HG02588 (cell line): ENCODE results near the gene NAGS.
"Not testable (repeated sequence)": the region's sequence is repeated elsewhere in the genome, so short reads cannot be mapped to it uniquely, and the experiment has no call there.

Source experiments
- ATAC-seq: cut with Tn5 transposase; IDR thresholded peaks from one replicate; pipeline ENCODE4 v1.9.1; 2021; ENCODE audit warnings: mild to moderate bottlenecking, moderate library complexity; ENCODE audit not compliant: unreplicated experiment

Gene NAGS

GRCh38 chr17:44006272-44006597 lies 1.8 kb downstream of the NAGS start:
- ATAC-seq = no peak

DNA sequence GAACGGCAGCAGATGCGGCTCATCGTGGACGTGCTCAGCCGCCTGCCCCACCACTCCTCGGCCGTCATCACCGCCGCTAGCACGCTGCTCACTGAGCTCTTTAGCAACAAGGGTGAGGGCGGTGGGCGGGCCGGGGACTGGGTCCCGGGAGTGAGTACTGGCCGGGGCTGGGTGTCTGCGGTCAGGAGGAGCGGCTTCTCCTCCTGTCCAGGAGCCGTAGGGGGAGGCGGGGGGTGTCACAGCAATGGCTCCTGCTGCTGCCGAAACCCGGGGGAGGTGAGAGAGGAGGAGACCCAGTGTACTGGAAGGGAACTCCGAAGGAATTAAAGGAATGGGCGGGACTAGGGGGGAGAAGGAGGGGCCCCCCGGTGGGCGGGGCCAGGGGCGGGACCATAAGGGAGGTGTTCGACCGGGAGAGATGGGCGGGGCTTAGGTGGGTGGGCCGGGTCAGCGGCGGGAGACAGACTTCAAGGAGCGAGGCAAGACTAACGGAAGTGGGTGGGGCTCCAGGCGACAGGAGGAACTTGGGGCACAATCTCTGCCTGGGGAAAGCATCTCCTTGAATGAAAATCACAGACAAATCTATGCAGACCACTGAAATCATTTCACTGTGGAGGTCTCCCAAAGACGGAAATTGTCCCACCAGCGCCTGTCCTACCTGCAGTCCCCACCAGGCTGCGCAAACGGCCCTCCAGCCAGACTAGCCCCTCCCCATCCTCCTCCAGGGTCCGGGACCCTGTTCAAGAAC lies 2.4 kb downstream of the NAGS start:
- ATAC-seq = peak; percentile 59

DNA sequence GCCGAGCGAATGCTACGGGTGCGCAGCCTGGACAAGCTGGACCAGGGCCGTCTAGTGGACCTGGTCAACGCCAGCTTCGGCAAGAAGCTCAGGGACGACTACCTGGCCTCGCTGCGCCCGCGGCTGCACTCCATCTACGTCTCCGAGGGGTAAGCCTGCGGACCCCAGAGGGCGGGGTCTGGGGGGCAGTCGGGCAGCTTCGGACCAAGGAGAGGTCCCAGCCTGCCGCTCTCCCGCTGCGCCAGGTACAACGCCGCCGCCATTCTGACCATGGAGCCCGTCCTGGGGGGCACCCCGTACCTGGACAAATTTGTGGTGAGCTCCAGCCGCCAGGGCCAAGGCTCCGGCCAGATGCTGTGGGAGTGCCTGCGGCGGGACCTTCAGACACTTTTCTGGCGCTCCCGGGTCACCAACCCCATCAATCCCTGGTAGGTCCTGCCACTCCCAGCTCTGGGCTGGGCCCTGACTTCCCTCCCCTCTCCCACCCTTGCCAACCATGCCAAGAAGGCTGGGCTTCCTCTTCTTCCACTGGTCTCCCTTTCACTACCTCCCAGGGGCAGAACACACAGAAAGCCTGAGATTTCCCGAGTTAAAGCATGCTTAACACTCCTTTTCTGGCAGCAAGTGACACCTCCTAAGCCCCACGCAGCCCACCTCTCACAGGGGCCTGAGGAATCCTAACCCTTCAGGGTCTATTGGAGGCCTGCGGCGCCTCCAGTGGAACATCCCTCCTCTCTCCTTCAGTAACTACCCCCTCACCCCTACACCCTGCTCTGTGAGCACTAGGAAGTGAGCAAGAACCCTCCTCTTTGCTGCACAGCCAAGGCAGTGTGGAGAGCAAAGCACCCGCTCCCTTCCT lies 3.2 kb downstream of the NAGS start:
- no peak for ATAC-seq

DNA sequence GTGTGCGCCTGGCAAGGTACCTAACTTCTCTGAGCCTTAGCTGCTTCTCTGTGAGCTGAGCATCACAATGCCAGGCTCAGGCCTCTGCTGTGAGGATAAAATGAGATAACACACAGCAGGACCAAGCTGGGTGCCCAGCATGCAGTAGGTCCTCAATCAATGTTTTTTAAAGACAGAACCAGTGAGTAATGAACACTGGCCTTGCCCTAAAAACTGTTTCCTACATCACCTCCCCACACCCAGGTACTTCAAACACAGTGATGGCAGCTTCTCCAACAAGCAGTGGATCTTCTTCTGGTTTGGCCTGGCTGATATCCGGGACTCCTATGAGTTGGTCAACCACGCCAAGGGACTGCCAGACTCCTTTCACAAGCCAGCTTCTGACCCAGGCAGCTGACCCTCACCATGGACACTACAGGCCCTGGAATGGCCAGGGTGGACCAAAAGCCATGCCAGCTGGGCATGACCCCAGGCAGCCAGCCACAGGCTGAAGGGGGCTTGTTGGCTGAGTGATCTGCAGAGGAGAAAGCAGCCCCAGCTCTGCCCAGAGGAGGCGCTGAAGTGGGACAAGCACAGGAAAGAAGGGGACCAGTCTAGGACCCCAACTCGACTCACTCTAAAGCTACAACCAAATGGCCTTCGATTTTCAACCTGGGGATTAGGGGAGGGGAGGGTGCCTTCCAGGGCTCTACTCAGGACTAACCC lies 3.9 kb downstream of the NAGS start:
- no peak for ATAC-seq

DNA sequence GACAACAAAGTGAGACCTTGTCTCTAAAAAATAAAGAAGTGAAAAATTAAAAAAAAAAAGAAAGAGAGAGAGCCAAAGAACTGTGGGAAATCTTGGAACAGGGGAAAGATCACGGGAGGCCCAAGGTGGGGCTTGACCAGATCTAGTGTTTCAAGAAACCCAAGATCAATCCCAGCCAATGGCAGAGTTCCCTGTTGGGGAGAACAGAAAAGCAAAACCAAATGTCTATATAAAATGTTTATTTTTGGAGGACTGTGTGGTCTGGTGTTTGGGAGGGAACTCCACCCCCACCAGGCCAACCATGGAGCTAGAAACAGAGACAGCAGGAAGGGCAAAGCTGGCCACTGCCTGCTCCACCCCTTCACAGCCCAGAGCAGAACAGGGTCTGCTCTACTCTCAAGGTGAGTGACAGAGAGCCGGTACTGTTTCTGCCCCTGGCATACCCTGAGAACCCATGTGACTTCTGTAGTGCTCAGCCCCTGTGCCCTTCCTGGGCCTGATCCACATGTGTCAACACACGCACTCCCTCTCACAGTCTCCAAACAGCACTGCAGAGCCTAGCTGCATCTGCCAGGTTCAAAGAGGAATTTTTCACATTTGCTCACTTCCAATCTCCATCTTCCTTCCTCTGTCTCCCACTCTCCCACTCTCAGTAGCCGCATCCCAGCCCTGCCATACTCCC lies 6.7 kb downstream of the NAGS start:
- no peak for ATAC-seq

GRCh38 chr17:44011876-44012275 lies 7.5 kb downstream of the NAGS start:
- no peak for ATAC-seq

- ATAC-seq = no peak
These were observed 8.0 kb downstream of the NAGS start for GRCh38 chr17:44012391-44012790.

DNA sequence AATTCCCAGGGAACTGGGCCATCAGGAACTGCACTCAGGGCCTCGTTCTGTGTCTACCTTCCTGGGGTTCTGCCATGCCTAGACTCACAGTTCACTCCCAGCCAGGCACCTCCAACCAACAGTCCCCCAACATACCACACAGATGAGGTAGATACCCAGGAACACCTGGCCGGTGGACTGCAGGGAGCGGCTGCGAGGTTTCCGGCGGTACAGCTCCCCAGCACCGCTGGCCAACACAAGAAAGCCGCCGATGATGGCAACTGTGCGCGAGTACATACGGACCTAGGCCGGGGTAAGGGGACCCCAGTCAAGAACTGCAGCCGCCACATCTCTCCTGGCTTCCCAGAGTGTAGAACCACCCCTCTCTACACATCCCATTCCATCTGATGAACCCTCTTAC lies 8.5 kb downstream of the NAGS start:
- ATAC-seq = no peak

DNA sequence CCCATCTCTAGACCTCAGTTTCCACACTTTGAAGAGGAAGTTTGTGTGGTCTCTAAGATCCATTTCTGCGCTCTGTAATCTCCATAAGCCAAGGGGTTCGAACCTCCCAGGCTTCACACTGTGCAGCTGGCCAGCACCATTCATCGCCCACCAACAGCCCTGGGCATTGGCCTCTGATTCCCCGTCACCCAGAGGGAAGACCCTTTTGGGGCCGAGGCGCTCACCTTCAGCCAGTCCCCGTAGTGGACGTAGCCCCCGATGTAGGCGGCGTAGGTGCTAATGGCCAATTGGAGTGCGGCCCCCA lies 9.7 kb downstream of the NAGS start:
- ATAC-seq = peak; percentile 10

- peak; percentile 73 for ATAC-seq
These were observed 10.2 kb downstream of the NAGS start, which contains the start of gene TMEM101 for GRCh38 chr17:44014437-44015172. TSS of gene TMEM101 (minus strand) at chr17:44014963. CDS start at chr17:44014952, 11 bp downstream.

- not testable (repeated sequence) for ATAC-seq
These were observed 16.8 kb downstream of the NAGS start for GRCh38 chr17:44021227-44021626.

- no peak for ATAC-seq
These were observed 17.8 kb downstream of the NAGS start for GRCh38 chr17:44022246-44022645.

DNA sequence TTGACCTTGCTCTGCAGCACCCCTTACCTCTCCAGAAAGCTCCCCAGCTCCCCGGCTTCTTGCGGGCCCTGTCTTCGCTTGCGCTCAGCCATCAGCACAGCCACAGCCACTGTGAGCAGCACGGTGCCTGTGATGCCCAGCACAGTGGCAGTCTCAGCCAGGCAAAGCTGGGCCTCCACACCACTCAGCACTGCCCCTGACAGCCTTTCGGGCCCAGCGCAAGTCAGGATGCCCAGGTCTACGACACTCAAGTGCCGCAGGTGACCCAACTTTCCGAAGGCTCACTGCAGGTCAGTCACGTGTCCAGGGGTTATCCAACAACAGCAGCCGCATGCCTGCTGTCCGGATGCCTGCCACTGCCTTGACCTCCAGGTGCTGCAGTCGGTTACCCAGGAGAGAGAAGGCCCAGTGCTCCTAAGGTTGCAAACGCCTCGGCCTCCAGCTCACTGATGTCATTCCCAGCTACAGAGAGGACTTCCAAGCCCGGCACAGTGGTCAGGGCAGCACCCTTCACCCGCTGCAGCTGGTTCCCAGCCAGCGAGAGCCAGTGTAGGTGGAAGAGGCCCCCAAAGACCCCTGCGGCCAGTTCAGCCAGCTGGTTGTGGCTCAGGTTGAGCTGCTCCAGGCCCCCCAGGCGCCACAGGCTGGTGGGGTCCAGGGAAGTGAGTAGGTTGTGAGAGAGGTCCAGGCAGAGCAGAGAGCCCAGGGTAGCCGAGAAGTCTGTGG lies 19.3 kb downstream of the NAGS start:
- no peak for ATAC-seq

DNA sequence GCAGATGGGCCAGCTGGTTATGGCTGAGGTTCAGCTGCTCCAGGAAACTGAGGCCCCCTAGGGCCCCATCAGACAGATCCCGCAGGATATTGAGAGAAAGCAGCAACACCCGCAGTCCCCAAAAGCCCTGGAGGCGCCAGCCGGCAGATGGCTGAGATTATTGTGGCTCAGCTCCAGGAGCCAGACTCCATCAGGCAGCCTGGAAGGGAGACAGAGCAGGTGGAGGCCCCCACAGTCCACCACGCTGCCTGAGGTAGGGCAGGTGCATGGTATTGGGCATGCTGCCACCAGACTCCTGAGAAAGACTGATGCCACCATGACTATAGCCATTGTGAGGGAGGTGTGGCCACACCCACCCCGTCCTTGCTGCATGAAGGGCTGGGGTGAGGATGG lies 19.8 kb downstream of the NAGS start:
- no peak for ATAC-seq

DNA sequence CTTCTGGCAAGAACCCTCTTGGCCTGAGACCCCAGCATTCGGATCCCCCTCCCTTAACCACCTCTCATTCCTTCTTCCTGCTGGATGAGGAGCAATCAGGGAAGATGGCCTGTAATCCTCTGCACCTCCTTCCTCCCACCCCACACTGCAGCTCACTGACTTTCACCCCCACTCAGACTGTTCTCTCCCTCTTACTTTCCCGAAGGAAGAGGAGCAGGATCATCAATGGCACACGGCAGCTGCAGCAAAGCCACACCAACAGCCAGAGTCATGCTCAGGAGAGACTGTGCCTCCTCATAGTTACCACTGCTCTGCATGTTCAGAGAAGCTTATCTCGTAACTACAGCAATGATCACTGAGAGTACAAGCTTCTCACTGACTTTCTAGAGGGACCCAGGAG lies 20.4 kb downstream of the NAGS start:
- ATAC-seq = no peak

DNA sequence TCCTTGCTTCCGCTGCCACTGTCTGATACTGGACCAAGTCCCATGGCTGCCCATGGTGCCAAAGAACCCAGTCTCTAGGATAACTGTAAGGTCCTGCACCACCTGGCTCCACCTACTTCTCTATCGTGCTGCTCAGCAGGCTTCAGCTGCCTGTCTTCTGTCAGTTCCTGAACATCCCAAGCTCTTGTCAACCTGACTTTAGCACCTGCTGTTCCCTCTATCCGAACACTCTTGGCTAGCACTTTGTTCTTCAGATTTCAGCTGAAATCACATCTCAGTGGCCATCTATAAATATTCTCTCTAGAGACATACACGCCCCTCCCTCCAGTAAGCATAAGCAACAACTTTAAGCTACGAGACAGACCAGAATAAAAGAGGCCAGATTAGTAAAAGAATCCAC lies 25.3 kb downstream of the NAGS start:
- ATAC-seq = no peak

DNA sequence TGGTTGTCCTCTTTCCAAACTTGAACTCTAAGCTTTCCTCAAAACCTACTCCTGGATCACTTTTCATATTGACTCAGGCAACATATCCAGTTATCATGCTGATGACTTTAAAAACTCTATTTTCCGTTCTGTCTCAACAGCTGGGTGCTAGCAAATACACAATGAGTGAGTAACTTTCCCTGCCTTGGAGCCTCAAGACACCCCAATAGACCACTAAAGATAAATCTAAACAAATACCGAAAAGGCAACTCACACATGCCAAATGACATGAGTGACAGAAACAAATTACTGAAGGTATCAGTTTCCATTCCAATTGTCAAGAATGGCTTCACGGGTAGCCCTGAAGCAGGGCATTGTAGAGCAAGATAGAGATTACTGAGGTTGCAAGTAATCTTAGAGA lies 26.1 kb downstream of the NAGS start:
- ATAC-seq = no peak

DNA sequence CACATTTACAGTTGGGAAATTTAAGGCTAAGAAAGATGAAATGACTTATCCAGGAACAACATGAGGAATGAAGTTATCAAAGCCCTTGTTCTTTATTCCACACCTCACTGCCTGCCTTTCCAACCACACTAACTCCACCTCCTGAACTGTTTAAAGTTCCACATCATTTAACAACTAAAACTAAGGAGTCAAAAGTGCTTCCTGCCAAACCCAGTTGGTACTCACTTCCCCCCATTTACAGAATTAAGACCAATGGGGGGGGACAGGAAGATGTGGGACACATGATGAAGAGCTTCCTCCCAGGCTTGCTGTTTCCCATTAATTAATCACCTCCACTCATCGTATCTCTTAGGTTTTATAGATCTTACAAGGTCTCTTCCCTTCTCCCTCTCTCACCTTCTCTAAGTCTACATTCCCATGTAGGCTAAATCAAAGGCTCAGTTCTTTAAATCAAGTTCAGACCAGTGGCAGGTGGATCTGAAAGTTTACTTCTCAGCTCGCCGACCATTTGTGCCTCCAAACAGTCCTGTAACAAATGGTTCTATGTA lies 29.5 kb downstream of the NAGS start:
- ATAC-seq = no peak

- not testable (repeated sequence) for ATAC-seq
These were observed 30.3 kb downstream of the NAGS start for GRCh38 chr17:44034688-44035087.

DNA sequence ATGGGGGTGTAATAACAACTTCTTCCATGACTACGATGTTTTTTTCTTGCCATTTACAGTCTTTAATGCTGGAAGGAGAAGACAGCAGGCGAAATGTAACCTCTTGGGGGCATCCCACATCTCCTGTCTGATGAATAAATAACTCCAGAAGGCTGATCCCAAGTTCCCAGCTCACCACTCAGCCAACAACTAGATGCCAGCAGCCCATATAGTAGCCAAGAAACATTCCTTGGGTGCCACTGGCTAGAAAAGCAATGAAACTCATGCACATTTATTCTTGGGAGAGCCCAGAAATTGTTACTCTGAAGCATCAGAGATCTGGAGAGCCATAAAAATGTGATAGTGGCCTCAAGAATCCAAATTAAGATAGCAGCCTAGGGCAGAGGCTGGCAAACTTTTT lies 33.0 kb downstream of the NAGS start:
- no peak for ATAC-seq
